Measurements from ENCODE around the gene KCNH8.

DNA sequence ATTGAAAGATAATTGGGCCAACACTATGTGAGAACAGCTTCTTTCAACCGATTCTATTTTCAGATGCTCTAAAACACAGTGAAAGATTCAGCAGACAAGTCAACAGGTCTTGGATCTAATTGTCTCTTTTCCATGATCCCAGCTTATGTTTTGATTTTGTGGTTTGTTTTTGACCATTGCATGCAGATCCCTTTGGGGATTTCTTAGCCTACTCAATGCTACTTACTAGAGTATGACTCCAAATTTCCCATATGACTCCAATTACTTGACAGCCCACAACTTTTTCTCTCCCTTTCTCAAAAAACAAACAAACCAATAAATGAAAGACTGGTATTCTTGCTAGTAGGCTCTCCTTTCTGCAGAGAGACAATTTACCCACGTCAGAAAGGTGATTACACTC lies 67.1 kb downstream of the KCNH8 start:
- no peak for TF ChIP-seq POLR2A (IDR thresholded peaks at IDR 0.05)
- TF ChIP-seq, protein P1, sequence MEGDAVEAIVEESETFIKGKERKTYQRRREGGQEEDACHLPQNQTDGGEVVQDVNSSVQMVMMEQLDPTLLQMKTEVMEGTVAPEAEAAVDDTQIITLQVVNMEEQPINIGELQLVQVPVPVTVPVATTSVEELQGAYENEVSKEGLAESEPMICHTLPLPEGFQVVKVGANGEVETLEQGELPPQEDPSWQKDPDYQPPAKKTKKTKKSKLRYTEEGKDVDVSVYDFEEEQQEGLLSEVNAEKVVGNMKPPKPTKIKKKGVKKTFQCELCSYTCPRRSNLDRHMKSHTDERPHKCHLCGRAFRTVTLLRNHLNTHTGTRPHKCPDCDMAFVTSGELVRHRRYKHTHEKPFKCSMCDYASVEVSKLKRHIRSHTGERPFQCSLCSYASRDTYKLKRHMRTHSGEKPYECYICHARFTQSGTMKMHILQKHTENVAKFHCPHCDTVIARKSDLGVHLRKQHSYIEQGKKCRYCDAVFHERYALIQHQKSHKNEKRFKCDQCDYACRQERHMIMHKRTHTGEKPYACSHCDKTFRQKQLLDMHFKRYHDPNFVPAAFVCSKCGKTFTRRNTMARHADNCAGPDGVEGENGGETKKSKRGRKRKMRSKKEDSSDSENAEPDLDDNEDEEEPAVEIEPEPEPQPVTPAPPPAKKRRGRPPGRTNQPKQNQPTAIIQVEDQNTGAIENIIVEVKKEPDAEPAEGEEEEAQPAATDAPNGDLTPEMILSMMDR (IDR thresholded peaks at IDR 0.05): no peak

All from Peyer's patch (tissue), 4 donors.